SK-N-SH treated with all-trans-retinoic acid at 6 μM for 48 hours (cell line): ENCODE results near the gene RTBDN.

ENCODE experiments used
- ARNTL ChIP-seq: fragments of 450-650 bp; formaldehyde crosslinking; IDR thresholded peaks from 2 replicates; pipeline ENCODE4 v1.5.0; 2020; ENCODE audit warnings: low read depth, mild to moderate bottlenecking, moderate library complexity, borderline replicate concordance
- CSDC2 ChIP-seq: fragments of 250-450 bp; sonication (Bioruptor Pico); IDR thresholded peaks from 2 replicates; pipeline ENCODE4 v1.5.0; 2020; ENCODE audit warnings: mild to moderate bottlenecking, moderate library complexity
- CSRNP3 ChIP-seq: fragments of 250-450 bp; sonication (Bioruptor Pico); IDR thresholded peaks from 2 replicates; pipeline ENCODE4 v1.5.1; 2021; ENCODE audit warnings: mild to moderate bottlenecking, moderate library complexity
- ISL1 ChIP-seq: fragments of 250-450 bp; sonication (Bioruptor Pico); IDR thresholded peaks from 2 replicates; pipeline ENCODE4 v2.1.2; 2022; ENCODE audit warnings: mild to moderate bottlenecking, moderate library complexity
- PATZ1 ChIP-seq: fragments of 250-450 bp; sonication (Bioruptor Pico); IDR thresholded peaks from 2 replicates; pipeline ENCODE4 v1.8.0; 2020; ENCODE audit warnings: mild to moderate bottlenecking, moderate library complexity, borderline replicate concordance
- PPARA ChIP-seq: fragments of 250-450 bp; sonication (Bioruptor Pico); IDR thresholded peaks from 2 replicates; pipeline ENCODE4 v1.5.0; 2020; ENCODE audit warnings: mild to moderate bottlenecking, borderline replicate concordance
- RARB ChIP-seq: fragments of 250-450 bp; sonication (Bioruptor Pico); IDR thresholded peaks from 2 replicates; pipeline ENCODE4 v1.8.0; 2021; ENCODE audit warnings: mild to moderate bottlenecking, moderate library complexity
- ZFP30 ChIP-seq: fragments of 450-650 bp; formaldehyde crosslinking; IDR thresholded peaks from 2 replicates; pipeline ENCODE4 v1.5.0; 2022; ENCODE audit warnings: mild to moderate bottlenecking, moderate library complexity
- ZNF70 ChIP-seq: fragments of 450-650 bp; formaldehyde crosslinking; IDR thresholded peaks from 2 replicates; pipeline ENCODE4 v1.5.0; 2020; ENCODE audit warnings: mild to moderate bottlenecking, moderate library complexity
- ZNF8 ChIP-seq: fragments of 450-650 bp; formaldehyde crosslinking; IDR thresholded peaks from 2 replicates; pipeline ENCODE4 v1.5.0; 2020; ENCODE audit warnings: mild to moderate bottlenecking, moderate library complexity

- TF ChIP-seq PATZ1 (CRISPR knock-in tag) = no peak
- TF ChIP-seq CSDC2 (CRISPR knock-in tag) = no peak
- no peak for TF ChIP-seq ZFP30 (CRISPR knock-in tag)
- no peak for TF ChIP-seq RARB (CRISPR knock-in tag)
- TF ChIP-seq ZNF8 (CRISPR knock-in tag) = no peak
- TF ChIP-seq ARNTL (CRISPR knock-in tag) = no peak
- TF ChIP-seq CSRNP3 (CRISPR knock-in tag) = no peak
- no peak for TF ChIP-seq ISL1 (CRISPR knock-in tag)
- TF ChIP-seq ZNF70 (CRISPR knock-in tag) = no peak
- TF ChIP-seq PPARA (CRISPR knock-in tag) = no peak
These were observed 43.6 kb downstream of the RTBDN start for GRCh38 chr19:12790628-12791344.
